ENCODE results near the gene LEMD2. TPM values are rescaled to one million over a fixed set of nuclear protein-coding genes. Genes with fewer than 3 reads are reported as not detected.

LEMD2 gene
- polyA plus RNA-seq, 2 of the 4 experiments (the other 2 are of a cell fraction), result 43.2 to 48.8 TPM

GRCh38 chr6:33728438-33728837 is 60.5 kb downstream of the LEMD2 start:
- no peak for DNase-seq (ENCODE audit: low read depth in 1 of 2, low spot score in 1 of 2)
- FAIRE-seq, result no peak
- ChIA-PET CTCF (interaction anchor here (1.0 to 3.6 kb wide), 5 partner anchors 11 to 143 kb away, joined by 3 to 16 read pairs (median 4); no protein-coding TSS in a partner anchor), POLR2A (no interaction called here)
- TF ChIP-seq CHD4 (IDR thresholded peaks at IDR 0.05; ENCODE audit: borderline replicate concordance) (no peak), KDM5A (IDR thresholded peaks at IDR 0.05) (no peak), RNF2 (IDR thresholded peaks at IDR 0.05; ENCODE audit: borderline replicate concordance, low read depth) (no peak), FOXS1 (CRISPR knock-in tag; IDR thresholded peaks at IDR 0.05) (no peak), CEBPB (IDR thresholded peaks at IDR 0.05) (no peak), BCL3 (IDR thresholded peaks at IDR 0.05) (no peak), RAD21 (conservative IDR thresholded peaks at IDR 0.05 in 1 of 2, IDR thresholded peaks at IDR 0.05 in 1 of 2) (no peak), EP300 (IDR thresholded peaks at IDR 0.05) (no peak), FOSB (CRISPR knock-in tag; IDR thresholded peaks at IDR 0.05) (no peak), HOXA7 (CRISPR knock-in tag; IDR thresholded peaks at IDR 0.05) (no peak), HEYL (CRISPR knock-in tag; IDR thresholded peaks at IDR 0.05) (no peak), HDAC2 (IDR thresholded peaks at IDR 0.05) (no peak), HOXB13 (CRISPR knock-in tag; IDR thresholded peaks at IDR 0.05; ENCODE audit: low read depth) (no peak), HMGXB4 (CRISPR knock-in tag; IDR thresholded peaks at IDR 0.05; ENCODE audit: borderline replicate concordance) (no peak), MAZ (IDR thresholded peaks at IDR 0.05; ENCODE audit: borderline replicate concordance, low read depth, low read length) (no peak), HES2 (IDR thresholded peaks at IDR 0.05) (no peak), ESRRA (IDR thresholded peaks at IDR 0.05; ENCODE audit: borderline replicate concordance, low read length) (no peak), CTCF (IDR thresholded peaks at IDR 0.05) (no peak), ZSCAN20 (CRISPR knock-in tag; IDR thresholded peaks at IDR 0.05) (no peak)
- Histone ChIP-seq H3K4me1 (no peaks in the 10 kb centered on the region), H3K27ac (no peak overlapping the region), H3K4me2 (no peak overlapping the region), H3K4me3 (no peak overlapping the region), H3K9me3 (no peaks in the 10 kb centered on the region)
- no peak for ATAC-seq
- 80% methylated on average over 11 of the region's 11 CpGs for WGBS (ENCODE audit: missing lambda C conversion rate)

GRCh38 chr6:33727932-33728331 is 61.0 kb downstream of the LEMD2 start:
- H3K9me3 ChIP-seq, result no peaks in the 10 kb centered on the region
- no peak for FAIRE-seq
- no peaks in the 10 kb centered on the region for H3K4me1 ChIP-seq
- 72% methylated on average over 5 of the region's 11 CpGs for WGBS (ENCODE audit: missing lambda C conversion rate)
- ChIA-PET POLR2A (no interaction called here), CTCF (interaction anchor here (1.0 to 3.6 kb wide), 5 partner anchors 12 to 43 kb away, joined by 3 to 16 read pairs (median 4); partner anchors contain the start of gene UQCC2)
- no peak overlapping the region for H3K4me2 ChIP-seq
- H3K27ac ChIP-seq, result no peak overlapping the region
- no peak for DNase-seq (ENCODE audit: low read depth in 1 of 2, low spot score in 1 of 2)
- no peak for ATAC-seq
- TF ChIP-seq HOXB13 (CRISPR knock-in tag; IDR thresholded peaks at IDR 0.05; ENCODE audit: low read depth) (no peak), NPAS2 (CRISPR knock-in tag; IDR thresholded peaks at IDR 0.05; ENCODE audit: borderline replicate concordance) (no peak), KDM5A (IDR thresholded peaks at IDR 0.05) (no peak), KDM1A (IDR thresholded peaks at IDR 0.05; ENCODE audit: low read depth) (no peak), TFCP2L1 (CRISPR knock-in tag; IDR thresholded peaks at IDR 0.05) (no peak), HOXA7 (CRISPR knock-in tag; IDR thresholded peaks at IDR 0.05) (no peak), MAZ (IDR thresholded peaks at IDR 0.05; ENCODE audit: borderline replicate concordance, low read depth, low read length) (no peak), CHD4 (IDR thresholded peaks at IDR 0.05; ENCODE audit: borderline replicate concordance) (no peak), PBX3 (IDR thresholded peaks at IDR 0.05) (no peak), POLR2A (IDR thresholded peaks at IDR 0.05; ENCODE audit: low read length) (no peak), MYC (IDR thresholded peaks at IDR 0.05; ENCODE audit: borderline replicate concordance, low read length) (no peak), CHD2 (IDR thresholded peaks at IDR 0.05; ENCODE audit: low read length, partially characterized antibody) (no peak), ESRRA (IDR thresholded peaks at IDR 0.05; ENCODE audit: borderline replicate concordance, low read length) (no peak), NR3C1 (IDR thresholded peaks at IDR 0.05) (no peak), SMC3 (IDR thresholded peaks at IDR 0.05) (no peak)
- no peak overlapping the region for H3K4me3 ChIP-seq

Data from A549 (cell line).